ENCODE measurements around the gene ANKRD29.

The ANKRD29 gene

GRCh38 chr18:23662309-23663263 is at the start of gene ANKRD29:
ANKRD29 (minus strand) TSS chr18:23662911; CDS start chr18:23662730, 181 bp downstream.
- DNase-seq = no peak

GRCh38 chr18:23712445-23712844 is 49.7 kb upstream of the ANKRD29 start:
- DNase-seq = no peak

GRCh38 chr18:23711426-23711825 is 48.7 kb upstream of the ANKRD29 start:
- no peak for DNase-seq

GRCh38 chr18:23710946-23711345 is 48.2 kb upstream of the ANKRD29 start:
- no peak for DNase-seq

GRCh38 chr18:23710068-23710527 is 47.4 kb upstream of the ANKRD29 start:
- no peak for DNase-seq

- DNase-seq = no peak
These were observed 44.4 kb upstream of the ANKRD29 start for GRCh38 chr18:23706971-23707640.

GRCh38 chr18:23704806-23705205 is 42.1 kb upstream of the ANKRD29 start:
- DNase-seq = no peak

- no peak for DNase-seq
These were observed 41.3 kb upstream of the ANKRD29 start for GRCh38 chr18:23703987-23704384.

- no peak for DNase-seq
These were observed 40.6 kb upstream of the ANKRD29 start for GRCh38 chr18:23703057-23703986.

- DNase-seq = no peak
These were observed 39.9 kb upstream of the ANKRD29 start for GRCh38 chr18:23702606-23703005.

GRCh38 chr18:23701544-23702064 is 38.9 kb upstream of the ANKRD29 start:
- DNase-seq = no peak

- no peak for DNase-seq
These were observed 38.3 kb upstream of the ANKRD29 start for GRCh38 chr18:23701017-23701416.

- DNase-seq = no peak
These were observed 32.1 kb upstream of the ANKRD29 start for GRCh38 chr18:23694637-23695430.

GRCh38 chr18:23693846-23694245 is 31.1 kb upstream of the ANKRD29 start:
- no peak for DNase-seq

- no peak for DNase-seq
These were observed 27.9 kb upstream of the ANKRD29 start for GRCh38 chr18:23690505-23691068.

- no peak for DNase-seq
These were observed 27.1 kb upstream of the ANKRD29 start for GRCh38 chr18:23689616-23690504.

- DNase-seq = no peak
These were observed 26.4 kb upstream of the ANKRD29 start, which contains the start of gene LAMA3 for GRCh38 chr18:23689031-23689615. LAMA3 (plus strand) TSS chr18:23689453; CDS start chr18:23689684, 231 bp downstream.

GRCh38 chr18:23688528-23688927 is 25.8 kb upstream of the ANKRD29 start:
- DNase-seq = no peak

GRCh38 chr18:23684515-23685197 is 21.9 kb upstream of the ANKRD29 start:
- no peak for DNase-seq
